NCI-H2196 (cell line): ENCODE measurements around the gene GATD1.

Experiments used
- DNase-seq: peaks from one replicate; lab custom pipeline; 2025; ENCODE audit not compliant: unreplicated experiment; lab: John Stamatoyannopoulos, UW

GATD1 gene

DNA sequence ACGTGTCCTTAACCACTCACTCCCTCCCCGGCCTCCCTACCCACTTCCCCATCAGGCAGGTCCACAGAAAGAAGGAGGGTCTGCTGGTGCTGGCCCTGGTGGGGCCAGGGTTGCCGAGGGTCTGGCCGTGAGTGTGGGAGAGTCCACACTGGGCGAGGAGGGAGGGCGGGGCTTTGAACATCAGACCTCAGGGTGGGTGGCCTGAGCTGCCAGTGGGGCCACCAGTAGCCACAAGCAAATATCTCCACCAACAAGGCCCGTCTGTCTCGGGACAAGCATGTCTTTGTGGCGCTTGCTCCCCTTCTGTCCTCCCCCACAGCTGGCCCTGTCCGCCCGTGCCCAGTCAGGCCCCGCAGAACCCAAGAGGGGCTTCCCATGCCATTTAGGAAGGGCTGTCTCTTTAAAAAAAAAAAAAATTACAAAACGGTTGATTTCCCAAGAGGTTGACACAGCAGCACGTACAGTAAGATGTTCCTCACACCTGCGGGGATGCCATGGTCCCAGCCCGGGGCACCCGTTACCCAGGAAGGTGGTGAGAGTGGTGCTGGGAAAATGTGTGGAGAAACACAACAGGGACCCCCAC, 47.7 kb downstream of the GATD1 start:
- DNase-seq, result no peak

DNA sequence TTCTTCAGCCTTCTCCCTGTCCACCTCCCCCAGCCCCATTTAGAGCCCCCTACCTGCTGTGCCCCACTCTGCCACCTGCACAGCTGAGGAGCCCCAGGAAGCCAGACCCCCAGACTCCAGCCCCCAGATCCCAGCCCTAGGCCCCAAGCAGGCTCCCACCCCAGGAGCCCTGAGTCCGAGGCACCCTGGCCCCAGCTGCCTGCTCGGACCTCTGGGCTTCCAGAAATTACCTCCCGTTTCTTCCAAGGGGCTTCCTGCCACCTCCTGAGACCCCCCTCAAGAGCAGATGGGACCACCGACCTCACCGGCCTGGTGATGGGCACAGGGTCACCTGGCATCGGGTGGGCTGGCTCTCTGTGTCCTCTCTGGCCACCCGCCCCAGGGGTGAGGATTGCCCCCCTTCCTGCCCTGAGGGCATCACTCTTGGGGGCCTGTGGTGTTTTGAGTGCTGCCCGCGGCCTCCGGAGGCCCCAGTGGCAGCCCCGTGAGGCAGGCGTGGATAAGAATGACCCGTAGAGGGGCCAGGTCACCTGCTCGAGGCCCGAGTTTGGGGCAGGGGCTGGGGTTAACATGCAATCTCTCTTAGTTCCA, 48.3 kb downstream of the GATD1 start:
- no peak for DNase-seq

DNA sequence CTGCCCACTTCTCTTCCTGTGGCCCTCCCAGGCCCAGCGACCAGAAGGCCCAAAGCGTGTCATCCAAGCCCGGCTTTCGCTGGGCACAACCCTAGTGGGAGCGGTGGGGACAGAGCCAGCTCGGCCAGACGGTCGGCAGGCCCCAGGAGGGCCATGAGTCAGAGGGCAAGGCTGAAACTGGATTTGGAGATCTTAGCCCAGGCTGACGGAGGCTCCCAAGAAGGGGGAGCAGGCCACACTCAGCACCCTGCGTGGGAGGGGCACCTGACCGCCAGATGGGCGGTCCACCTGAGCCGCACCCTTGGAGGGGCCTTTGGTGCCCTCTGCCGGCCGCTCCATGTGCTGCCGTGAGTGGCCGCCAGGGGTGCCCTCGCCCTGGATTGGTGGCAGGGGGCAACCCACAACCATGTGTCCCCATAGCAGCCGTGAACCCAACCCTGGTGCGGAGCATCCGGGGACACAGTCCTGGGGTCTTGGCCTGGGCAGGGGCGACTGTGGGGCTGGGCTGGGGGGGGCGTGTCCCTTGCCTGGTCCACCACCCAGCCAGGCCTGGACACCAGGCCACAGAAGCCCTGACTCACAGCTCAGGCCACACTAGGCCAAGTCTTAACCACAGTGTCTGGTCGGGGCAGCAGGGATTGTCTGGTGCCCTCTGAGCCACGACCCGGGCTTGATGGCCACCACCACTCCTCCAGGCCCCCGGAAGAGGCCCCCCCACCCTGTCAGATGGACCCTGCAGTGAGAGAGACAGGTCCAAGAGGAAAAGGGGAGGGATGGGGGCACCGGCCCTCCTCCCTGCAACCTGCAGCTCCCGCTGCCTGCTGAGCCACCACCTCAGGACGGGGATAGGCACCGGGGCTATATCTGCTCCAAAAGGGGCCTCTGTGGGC, 49.2 kb downstream of the GATD1 start:
- peak; percentile 81 for DNase-seq

DNA sequence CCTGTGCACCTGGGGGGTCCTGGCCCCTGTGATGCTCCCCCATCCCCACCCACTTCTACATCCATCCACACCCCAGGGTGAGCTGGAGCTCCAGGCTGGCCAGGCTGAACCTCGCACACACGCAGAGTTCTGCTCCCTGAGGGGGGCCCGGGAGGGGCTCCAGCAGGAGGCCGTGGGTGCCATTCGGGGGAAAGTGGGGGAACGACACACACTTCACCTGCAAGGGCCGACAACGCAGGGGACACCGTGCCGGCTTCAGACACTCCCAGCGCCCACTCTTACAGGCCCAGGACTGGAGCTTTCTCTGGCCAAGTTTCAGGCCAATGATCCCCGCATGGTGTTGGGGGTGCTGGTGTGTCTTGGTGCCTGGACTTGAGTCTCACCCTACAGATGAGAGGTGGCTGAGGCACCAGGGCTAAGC, 50.0 kb downstream of the GATD1 start:
- no peak for DNase-seq

DNA sequence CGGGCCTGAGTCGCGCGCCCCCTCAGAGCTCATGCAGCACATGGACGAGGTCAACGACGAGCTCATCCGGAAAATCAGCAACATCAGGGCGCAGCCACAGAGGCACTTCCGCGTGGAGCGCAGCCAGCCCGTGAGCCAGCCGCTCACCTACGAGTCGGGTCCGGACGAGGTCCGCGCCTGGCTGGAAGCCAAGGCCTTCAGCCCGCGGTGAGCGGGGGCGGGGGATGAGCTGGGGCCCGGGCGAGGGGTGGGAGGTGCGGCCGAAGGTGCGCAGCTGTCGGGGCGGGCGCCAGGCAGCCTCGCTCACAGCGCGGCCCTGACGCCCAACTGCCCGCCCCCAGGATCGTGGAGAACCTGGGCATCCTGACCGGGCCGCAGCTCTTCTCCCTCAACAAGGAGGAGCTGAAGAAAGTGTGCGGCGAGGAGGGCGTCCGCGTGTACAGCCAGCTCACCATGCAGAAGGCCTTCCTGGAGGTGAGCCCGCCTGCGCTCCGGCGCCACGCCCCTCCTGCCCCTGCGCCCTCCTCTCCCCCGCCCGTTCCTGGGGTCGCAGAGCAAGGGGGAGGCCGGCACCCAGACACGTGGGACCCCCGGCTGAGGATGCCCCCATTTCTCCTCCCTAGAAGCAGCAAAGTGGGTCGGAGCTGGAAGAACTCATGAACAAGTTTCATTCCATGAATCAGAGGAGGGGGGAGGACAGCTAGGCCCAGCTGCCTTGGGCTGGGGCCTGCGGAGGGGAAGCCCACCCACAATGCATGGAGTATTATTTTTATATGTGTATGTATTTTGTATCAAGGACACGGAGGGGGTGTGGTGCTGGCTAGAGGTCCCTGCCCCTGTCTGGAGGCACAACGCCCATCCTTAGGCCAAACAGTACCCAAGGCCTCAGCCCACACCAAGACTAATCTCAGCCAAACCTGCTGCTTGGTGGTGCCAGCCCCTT, 50.7 kb downstream of the GATD1 start:
- DNase-seq, result peak; percentile 97

DNA sequence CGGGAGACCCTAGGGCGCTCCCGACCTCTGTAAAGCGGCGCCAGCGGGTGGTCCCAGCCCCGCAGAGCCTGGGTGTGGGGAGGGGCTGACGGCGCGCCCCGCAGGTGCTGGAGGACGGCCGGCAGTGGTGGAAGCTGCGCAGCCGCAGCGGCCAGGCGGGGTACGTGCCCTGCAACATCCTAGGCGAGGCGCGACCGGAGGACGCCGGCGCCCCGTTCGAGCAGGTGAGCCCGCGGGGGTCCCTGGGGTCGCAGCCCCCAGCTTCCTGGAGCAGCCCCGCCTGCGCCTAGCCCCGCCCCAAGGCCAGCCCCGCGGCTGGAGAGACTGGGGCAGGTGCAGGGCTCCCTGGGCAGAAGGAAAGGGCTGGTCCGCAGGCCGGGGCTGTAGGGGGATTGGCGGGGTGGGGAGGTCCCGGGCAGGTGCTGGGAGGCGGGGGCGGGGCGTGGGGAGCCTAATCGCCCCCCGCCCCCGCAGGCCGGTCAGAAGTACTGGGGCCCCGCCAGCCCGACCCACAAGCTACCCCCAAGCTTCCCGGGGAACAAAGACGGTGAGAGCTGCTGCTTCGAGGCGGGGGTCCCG, 51.6 kb downstream of the GATD1 start:
- peak; percentile 19 for DNase-seq

DNA sequence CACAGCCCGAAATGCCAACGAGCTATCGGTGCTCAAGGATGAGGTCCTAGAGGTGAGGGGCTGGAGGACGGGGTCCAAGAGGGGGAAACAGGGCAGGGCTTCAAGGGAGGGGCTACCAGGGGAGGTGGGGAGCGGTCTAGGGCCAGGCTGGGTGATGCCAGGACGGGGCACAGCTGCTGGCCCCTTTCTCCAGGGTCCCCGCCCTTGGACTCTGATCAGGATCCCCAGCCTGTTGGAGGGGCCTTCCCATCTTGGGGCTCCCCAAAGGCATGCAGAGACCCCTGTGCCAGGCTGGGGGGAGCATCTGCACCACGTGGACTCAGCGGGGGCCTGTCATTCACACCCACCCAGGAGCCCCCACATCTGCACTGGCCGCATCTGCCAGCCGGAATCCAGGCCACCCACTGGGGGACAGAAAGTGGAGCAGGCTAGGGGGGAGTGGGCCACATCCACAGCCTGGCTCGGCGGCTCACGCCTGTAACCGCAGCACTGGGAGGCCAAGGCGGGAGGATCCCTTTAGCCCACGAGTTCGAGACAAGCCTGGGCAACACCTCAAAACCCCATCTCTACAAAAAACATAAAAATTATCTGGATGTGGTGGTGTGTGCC, 52.4 kb downstream of the GATD1 start:
- DNase-seq, result no peak

DNA sequence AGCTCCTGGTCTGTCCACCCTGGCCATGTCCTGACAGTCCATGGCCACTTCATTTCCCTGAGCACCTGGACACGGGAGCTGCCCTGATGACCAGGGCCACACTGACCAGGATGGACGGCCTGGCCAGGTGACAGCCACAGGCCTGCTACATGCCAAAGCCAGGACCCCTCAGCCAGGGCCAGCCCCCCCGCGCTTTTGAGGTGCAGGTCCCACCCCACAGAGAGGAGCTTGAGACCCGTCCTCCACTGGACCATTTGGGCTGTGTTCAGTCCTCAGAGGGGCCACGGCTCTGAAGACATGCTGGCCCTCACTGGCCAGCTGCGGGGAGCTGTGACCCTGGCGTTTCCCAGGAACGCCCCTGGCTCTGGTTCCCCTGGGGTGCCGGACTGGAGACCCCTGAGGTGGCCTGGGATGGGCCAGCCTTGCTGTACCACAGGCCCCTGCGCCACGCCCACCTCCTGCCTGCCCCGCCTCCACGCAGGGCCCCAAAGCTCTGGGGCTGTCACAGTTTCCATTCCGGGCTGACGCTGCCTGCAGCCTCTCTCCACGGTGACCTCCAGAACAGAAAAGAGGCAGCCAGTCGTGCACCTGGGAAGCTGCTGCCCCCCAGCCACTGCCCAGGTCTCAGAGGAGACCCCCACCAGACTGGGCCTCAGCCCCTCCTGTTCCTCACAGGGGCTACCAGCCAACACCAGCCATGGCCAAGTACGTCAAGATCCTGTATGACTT, 53.1 kb downstream of the GATD1 start:
- no peak for DNase-seq

DNA sequence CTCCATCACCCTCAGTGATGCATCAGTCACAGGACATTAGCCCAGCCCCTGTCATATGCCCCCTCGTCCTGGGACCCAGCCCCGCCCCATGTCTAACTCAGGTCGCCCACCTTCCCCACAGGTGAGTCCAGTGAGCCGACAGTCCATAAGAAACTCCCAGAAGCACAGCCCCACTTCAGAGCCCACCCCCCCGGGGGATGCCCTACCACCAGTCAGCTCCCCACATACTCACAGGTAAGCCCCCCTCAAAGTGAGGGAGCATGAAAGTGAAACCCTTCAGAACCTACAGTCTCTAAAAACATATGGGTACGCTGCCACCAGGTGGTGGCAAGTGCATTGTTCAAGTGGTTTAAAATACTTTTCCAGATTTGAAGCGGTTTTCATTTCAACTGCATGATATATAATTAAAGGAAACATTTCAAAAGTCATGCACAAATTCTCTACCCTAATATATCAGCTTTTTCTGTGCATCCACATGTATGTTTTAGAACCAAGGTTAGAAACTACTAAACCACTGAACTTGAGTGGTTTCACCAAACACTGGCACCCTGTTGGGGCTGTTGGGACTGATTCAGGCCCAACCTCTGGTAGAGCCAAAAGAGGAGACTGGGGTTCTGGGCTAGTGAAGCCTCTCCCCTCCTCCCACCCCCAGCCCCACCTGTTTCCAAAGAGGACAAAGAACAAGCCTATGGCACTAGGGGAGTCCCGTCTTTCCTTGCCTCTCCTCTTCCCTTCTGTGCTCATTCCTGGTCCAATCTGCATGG, 54.0 kb downstream of the GATD1 start:
- peak; percentile 57 for DNase-seq

DNA sequence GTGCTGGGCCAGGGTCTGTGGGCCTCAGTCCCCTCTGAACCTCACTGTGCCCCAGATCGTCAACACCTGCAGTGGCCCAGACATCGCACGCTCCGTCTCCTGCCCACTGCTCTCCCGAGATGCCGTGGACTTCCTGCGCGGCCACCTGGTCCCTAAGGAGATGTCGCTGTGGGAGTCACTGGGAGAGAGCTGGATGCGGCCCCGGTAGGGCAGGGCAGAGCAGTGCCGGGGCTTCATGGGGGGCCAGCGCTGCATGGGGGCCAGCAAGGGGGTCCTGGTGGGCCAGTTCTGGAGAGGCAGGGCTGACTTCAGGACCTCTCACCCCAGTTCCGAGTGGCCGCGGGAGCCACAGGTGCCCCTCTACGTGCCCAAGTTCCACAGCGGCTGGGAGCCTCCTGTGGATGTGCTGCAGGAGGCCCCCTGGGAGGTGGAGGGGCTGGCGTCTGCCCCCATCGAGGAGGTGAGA, 54.9 kb downstream of the GATD1 start:
- no peak for DNase-seq

DNA sequence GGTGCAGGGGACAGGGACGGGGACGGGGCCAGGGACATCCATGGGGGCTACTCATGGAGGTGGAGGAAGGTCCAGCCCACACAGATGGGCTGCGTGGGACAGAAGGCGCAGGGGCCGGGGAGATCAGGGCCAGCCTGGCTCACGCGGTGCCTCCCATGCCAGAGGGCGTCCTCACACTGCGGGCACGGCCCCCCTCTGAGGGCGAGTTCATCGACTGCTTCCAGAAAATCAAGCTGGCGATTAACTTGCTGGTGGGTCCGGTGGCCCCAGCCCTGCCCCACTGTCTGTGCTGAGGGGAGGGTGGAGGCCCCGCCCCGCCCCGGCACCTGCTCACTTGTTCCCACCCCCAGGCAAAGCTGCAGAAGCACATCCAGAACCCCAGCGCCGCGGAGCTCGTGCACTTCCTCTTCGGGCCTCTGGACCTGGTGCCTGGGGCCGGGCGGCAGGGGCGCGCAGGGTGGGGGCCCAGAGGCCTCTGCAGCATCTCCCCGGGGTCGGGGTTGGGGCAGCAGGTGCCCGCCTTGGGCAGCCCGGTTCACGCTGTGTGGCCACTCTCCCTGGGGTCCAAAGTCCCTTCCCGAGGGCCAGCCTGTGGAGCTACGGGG, 55.4 kb downstream of the GATD1 start:
- DNase-seq, result no peak

DNA sequence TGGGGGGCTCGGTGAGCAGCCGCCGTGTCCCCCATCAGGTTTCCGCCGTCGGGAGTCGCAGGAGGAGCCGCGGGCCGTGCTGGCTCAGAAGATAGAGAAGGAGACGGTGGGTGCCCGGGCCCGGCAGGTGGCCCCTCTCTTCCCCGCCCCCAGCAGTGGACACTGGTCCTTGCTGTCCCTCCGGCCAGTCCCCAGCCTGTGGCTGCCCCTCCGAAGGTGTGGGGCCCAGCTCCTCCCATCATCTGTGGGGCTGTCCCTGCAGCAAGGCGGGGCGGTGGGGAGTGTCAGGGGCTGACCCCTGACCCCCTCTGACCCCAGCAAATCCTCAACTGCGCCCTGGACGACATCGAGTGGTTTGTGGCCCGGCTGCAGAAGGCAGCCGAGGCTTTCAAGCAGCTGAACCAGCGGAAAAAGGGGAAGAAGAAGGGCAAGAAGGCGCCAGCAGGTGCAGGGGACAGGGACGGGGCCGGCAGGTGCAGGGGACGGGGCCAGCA, 56.0 kb downstream of the GATD1 start:
- DNase-seq, result no peak

DNA sequence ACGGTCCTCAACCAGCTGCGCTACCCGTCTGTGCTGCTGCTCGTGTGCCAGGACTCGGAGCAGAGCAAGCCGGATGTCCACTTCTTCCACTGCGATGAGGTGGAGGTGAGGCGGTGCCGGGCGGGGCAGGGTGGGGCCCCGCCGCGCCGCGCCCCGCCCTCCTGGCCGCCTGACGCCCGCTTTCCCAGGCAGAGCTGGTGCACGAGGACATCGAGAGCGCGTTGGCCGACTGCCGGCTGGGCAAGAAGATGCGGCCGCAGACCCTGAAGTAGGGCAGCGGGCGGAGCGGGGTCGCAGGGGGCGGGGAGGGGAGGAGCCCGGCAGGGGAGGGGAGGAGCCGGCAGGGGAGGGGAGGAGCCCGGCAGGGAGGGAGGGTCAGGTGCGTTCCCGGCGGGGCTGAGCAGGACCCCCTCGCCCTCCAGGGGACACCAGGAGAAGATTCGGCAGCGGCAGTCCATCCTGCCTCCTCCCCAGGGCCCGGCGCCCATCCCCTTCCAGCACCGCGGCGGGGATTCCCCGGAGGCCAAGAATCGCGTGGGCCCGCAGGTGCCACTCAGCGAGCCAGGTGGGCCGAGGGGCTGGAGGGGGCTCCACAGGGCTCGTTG, 56.5 kb downstream of the GATD1 start:
- no peak for DNase-seq

DNA sequence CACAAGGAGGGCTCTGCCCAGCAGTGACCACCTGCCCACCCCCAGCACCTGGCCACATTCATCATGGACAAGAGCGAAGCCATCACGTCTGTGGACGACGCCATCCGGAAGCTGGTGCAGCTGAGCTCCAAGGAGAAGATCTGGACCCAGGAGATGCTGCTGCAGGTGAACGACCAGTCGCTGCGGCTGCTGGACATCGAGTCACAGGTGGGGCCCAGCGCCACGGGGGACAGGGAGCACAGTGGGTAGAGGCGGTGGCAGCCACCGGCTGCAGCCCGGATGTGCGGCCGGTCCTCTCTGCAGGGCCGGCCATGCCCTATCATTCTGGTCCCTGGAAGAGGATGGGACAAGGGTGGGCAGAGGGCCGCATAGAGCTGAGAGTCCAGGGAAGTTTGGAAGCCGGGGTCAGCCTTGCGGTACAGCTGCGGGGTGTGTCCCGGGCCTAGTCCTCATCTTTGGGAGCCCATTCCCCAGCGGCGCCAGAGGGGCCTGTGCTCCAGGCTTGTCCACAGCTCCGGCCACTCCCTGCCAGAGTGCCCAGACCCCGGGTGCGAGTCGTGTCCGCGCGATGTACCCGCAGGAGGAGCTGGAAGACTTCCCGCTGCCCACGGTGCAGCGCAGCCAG, 57.2 kb downstream of the GATD1 start:
- DNase-seq, result no peak

DNA sequence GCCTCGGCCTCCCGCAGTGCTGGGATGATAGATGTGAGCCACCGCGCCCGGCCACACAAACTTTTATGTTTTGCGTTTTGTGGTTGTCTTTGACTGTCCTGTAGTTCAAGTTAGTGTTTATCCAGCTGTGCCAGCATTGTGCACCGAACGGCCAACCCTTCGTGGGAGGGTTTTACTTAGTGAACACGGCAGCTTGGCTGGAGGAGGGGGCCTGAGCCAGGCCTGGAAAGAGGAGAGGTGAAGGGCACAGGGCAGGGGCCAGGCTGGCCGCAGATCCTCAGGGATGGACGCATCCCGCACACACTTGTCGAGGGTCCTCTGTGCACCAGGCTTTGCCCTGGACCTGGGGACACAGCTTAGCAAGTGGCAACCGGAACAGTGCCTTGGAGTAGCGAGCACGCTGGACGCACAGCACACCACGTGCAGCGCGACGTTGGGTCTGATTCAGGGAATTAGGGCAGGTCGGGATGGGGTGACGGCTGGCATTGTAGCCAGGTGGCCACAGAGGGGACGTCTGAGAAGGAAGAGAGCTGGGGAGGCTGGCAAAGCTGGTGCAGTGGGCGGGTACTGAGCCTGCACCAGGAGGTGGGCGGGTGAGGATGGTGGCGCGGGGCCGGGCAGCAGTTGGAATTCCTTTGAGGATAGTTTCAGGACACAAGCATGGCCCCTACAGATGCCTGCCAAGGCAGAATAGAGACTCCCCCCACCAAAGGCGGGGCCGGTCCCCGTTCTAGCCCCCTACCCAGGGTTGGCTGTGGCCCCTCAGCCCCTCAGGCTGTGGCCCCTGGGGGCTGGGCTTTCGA, 57.9 kb downstream of the GATD1 start:
- no peak for DNase-seq
